ENCODE data around the gene NPHS1. TPM values are rescaled to one million over a fixed set of nuclear protein-coding genes. Genes with fewer than 3 reads are reported as not detected.

The NPHS1 gene
- total and polyA plus RNA-seq, 9 of the 15 experiments (the other 6 are each of a cell fraction or from before 2014, with no cell fraction given) = 0.01 to 0.28 (median 0.14) TPM; not detected in 5

DNA sequence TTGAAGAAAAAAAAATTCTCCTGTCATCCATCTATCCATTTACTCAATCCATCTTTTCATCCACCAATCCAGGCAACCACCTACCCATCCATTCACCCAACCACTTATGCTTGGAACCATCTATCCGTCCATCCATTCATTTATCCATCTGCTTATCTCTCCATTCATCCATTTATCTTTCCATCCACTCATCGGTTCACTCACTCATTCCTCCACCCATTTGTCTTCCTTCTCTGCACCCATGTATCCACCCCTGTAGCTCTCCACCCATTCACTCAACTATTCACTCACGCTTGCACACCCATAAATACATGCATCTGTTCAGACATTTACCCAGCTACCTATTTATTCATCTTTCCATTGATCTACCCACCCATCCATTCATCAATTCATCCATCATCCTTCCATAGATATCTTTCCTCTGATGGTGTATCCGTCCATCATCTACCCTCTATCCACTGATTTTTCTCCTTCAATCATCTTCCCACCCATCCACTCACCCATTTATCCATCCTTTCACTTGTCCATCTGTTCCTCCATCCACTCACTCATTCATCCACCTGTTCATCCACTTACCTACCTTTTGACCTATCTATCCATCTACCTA is 9.5 kb downstream of the NPHS1 start (continued):
- TF ChIP-seq, protein P1, sequence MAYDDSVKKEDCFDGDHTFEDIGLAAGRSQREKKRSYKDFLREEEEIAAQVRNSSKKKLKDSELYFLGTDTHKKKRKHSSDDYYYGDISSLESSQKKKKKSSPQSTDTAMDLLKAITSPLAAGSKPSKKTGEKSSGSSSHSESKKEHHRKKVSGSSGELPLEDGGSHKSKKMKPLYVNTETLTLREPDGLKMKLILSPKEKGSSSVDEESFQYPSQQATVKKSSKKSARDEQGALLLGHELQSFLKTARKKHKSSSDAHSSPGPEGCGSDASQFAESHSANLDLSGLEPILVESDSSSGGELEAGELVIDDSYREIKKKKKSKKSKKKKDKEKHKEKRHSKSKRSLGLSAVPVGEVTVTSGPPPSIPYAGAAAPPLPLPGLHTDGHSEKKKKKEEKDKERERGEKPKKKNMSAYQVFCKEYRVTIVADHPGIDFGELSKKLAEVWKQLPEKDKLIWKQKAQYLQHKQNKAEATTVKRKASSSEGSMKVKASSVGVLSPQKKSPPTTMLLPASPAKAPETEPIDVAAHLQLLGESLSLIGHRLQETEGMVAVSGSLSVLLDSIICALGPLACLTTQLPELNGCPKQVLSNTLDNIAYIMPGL (CRISPR knock-in tag; IDR thresholded peaks at IDR 0.05) = no peak
- TF ChIP-seq HIVEP1 (CRISPR knock-in tag; IDR thresholded peaks at IDR 0.05) = no peak

DNA sequence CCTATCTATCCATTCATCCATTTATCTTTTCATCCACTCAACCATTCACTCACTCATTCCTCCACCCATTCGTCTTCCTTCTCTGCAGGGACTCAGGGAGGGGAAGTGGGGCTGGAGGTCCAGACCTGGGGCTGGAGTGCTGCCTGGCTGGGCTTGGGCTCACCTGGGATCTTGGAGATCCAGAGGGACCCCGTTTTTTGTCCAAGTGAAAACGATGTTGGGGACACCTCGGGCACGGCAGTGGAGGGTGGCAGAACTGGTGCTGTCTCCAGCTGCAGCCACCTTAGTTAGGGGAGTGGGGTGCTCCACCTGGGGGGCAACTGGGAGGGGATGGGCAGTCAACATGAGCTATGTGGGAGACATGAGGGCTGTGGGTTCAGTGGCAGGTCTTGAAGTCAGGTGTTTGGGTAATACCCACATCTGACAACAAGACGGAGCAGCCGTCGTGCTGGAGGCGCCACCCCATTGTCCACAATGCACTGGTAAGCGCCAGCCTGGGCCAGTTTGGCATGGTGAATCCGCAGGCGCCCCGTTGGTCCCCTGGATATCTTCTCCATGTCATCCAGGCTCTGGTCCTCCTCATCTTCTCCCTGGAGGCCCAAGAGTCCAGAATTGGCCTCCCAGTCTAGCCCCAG is 10.2 kb downstream of the NPHS1 start:
- no peaks in the 10 kb centered on the region for H3K9me3 ChIP-seq (replicated peaks; ENCODE audit: control insufficient read depth, insufficient read depth, low read depth, low read length)
- 6% methylated on average over 12 of the region's 13 CpGs for WGBS (ENCODE audit: insufficient coverage, low coverage, missing lambda C conversion rate)
- FAIRE-seq (no peak), DNase-seq (ENCODE audit: extremely low read depth in 1 of 4, low spot score in 3 of 4) (no peak), ATAC-seq (no peak)
- no peak overlapping the region for H2AFZ ChIP-seq (ENCODE audit: low read depth, low read length)
- no peaks in the 10 kb centered on the region for H3K79me2 ChIP-seq (ENCODE audit: control insufficient read depth, insufficient read depth, low read length)
- in situ Hi-C loops (cut with MboI) = no loop called here
- no peak overlapping the region for H3K4me2 ChIP-seq (ENCODE audit: insufficient read depth, low read length)
- H3K9ac ChIP-seq (ENCODE audit: insufficient read depth in 1 of 2, low read depth in 2 of 2, low read length in 2 of 2) = no peak overlapping the region
- intact Hi-C loops (cut with micrococcal nuclease) = no loop called here
- peaks cover 5% of the 10 kb centered on the region for H4K20me1 ChIP-seq (replicated peaks; ENCODE audit: control insufficient read depth, insufficient read depth, low read length)
- H3K9me1 ChIP-seq (ENCODE audit: control insufficient read depth, insufficient read depth, low read length) = peaks cover 4% of the 10 kb centered on the region
- ChIA-PET CTCF (ENCODE audit: low intra/inter-chr PET ratio) (no interaction called here), POLR2A (interaction anchor here (0.6 kb wide), 1 partner anchor 85 kb away, joined by 3 read pairs; no protein-coding TSS in a partner anchor)
- BruUV-seq (replicated peaks) = no TSS peak
- H3K4me1 ChIP-seq (replicated peaks in 1 of 2; ENCODE audit: control insufficient read depth in 2 of 2, insufficient read depth in 2 of 2, low read length in 2 of 2) = peaks cover 9 to 27% of the 10 kb centered on the region in 2 experiments
- peaks cover 14 to 36% of the 10 kb centered on the region in 2 experiments; a peak in 4 of 5 replicates for H3K27me3 ChIP-seq (ENCODE audit: control insufficient read depth in 2 of 2, insufficient read depth in 2 of 2, low read length in 2 of 2)
- no peak overlapping the region for H3K27ac ChIP-seq (ENCODE audit: extremely low read depth, low read depth, low read length)
- H3K36me3 ChIP-seq (ENCODE audit: control insufficient read depth, insufficient read depth, low read length) = no peaks in the 10 kb centered on the region
- no peak for TF ChIP-seq CBX2 (IDR thresholded peaks at IDR 0.05; ENCODE audit: insufficient read depth, low read length, poor library complexity, severe bottlenecking)
- H3K4me3 ChIP-seq = no peak overlapping the region

Measured in K562 (cell line).